ENCODE data around the gene DNAJC7. TPM values are rescaled to one million over a fixed set of nuclear protein-coding genes. Genes with fewer than 3 reads are reported as not detected.

DNAJC7 gene
- total RNA-seq, 2 experiments from 2014 or later = 86.7 to 90.3 TPM

- no peak overlapping the region for H3K27ac Mint-ChIP-seq
- ChIA-PET POLR2A (no interaction called here), CTCF (interaction anchor here (1.0 to 1.4 kb wide), 3 partner anchors 14 to 193 kb away, joined by 3 to 4 read pairs (median 3); partner anchors contain the start of gene ODAD4)
- H3K4me1 Mint-ChIP-seq (ENCODE audit: low read depth) = no peaks in the 10 kb centered on the region
- ATAC-seq = no peak
- no peaks in the 10 kb centered on the region for H3K9me3 Mint-ChIP-seq
- no peak for TF ChIP-seq CTCF (IDR thresholded peaks at IDR 0.05)
- intact Hi-C loops (cut with micrococcal nuclease) = no loop called here
- H3K4me3 Mint-ChIP-seq = no peak overlapping the region
- H3K27me3 Mint-ChIP-seq = no peaks in the 10 kb centered on the region
- no peak for DNase-seq
- H3K36me3 Mint-ChIP-seq (ENCODE audit: low read depth) = no peaks in the 10 kb centered on the region
These were observed 72.3 kb downstream of the DNAJC7 start for GRCh38 chr17:41944943-41945342.

GRCh38 chr17:41943492-41943891, 73.7 kb downstream of the DNAJC7 start:
- no peaks in the 10 kb centered on the region for H3K4me1 Mint-ChIP-seq (ENCODE audit: low read depth)
- no peaks in the 10 kb centered on the region for H3K36me3 Mint-ChIP-seq (ENCODE audit: low read depth)
- no peak overlapping the region for H3K27ac Mint-ChIP-seq
- no peak for TF ChIP-seq CTCF (IDR thresholded peaks at IDR 0.05)
- no peaks in the 10 kb centered on the region for H3K9me3 Mint-ChIP-seq
- no peak overlapping the region for H3K4me3 Mint-ChIP-seq
- DNase-seq (no peak), ATAC-seq (no peak)
- POLR2A ChIA-PET = no interaction called here
- intact Hi-C loops (cut with micrococcal nuclease) = no loop called here
- no peaks in the 10 kb centered on the region for H3K27me3 Mint-ChIP-seq
- CTCF ChIA-PET = no interaction called here

GRCh38 chr17:41942626-41943373, 74.4 kb downstream of the DNAJC7 start:
- no peaks in the 10 kb centered on the region for H3K4me1 Mint-ChIP-seq (ENCODE audit: low read depth)
- no peak overlapping the region for H3K27ac Mint-ChIP-seq
- CTCF ChIA-PET = no interaction called here
- no peak for TF ChIP-seq CTCF (IDR thresholded peaks at IDR 0.05)
- H3K4me3 Mint-ChIP-seq = no peak overlapping the region
- intact Hi-C loops (cut with micrococcal nuclease) = no loop called here
- DNase-seq = no peak
- no peaks in the 10 kb centered on the region for H3K9me3 Mint-ChIP-seq
- no peaks in the 10 kb centered on the region for H3K36me3 Mint-ChIP-seq (ENCODE audit: low read depth)
- POLR2A ChIA-PET = no interaction called here
- no peaks in the 10 kb centered on the region for H3K27me3 Mint-ChIP-seq
- no peak for ATAC-seq

- H3K4me1 Mint-ChIP-seq (ENCODE audit: low read depth) = no peaks in the 10 kb centered on the region
These were observed 76.1 kb downstream of the DNAJC7 start for GRCh38 chr17:41941168-41941567.

More at GRCh38 chr17:41941168-41941567, 76.1 kb downstream of the DNAJC7 start:
- H3K27ac Mint-ChIP-seq = no peak overlapping the region
- H3K36me3 Mint-ChIP-seq (ENCODE audit: low read depth) = no peaks in the 10 kb centered on the region
- intact Hi-C loops (cut with micrococcal nuclease) = no loop called here
- POLR2A ChIA-PET = interaction anchor here (1.0 kb wide), 1 partner anchor 14 kb away, joined by 3 read pairs; no protein-coding TSS in a partner anchor
- no peaks in the 10 kb centered on the region for H3K9me3 Mint-ChIP-seq
- no peak for TF ChIP-seq CTCF (IDR thresholded peaks at IDR 0.05)
- CTCF ChIA-PET = no interaction called here
- no peak overlapping the region for H3K4me3 Mint-ChIP-seq
- ATAC-seq (no peak), DNase-seq (no peak)
- no peaks in the 10 kb centered on the region for H3K27me3 Mint-ChIP-seq

Data from activated CD8-positive, alpha-beta T cell treated with anti-CD3 and anti-CD28 coated beads for 36 hours (primary cell).